Glutamatergic neuron (in vitro differentiated cells): ENCODE data around the gene AAMP. TPM values are rescaled to one million over a fixed set of nuclear protein-coding genes. Genes with fewer than 3 reads are reported as not detected.

Source experiments
- DNase-seq: peaks from one replicate; pipeline ENCODE4 v3.0.0; 2022
- H3K27ac Mint-ChIP-seq: one replicate; pipeline ENCODE4 v1.8.0; 2020; ENCODE audit warnings: mild to moderate bottlenecking, mixed read lengths, inconsistent platforms; ENCODE audit not compliant: unreplicated experiment
- H3K27me3 Mint-ChIP-seq: one replicate; pipeline ENCODE4 v1.8.0; 2020; ENCODE audit warnings: mild to moderate bottlenecking, moderate library complexity, mixed read lengths, inconsistent platforms; ENCODE audit not compliant: unreplicated experiment
- H3K36me3 Mint-ChIP-seq: one replicate; pipeline ENCODE4 v1.8.0; 2020; ENCODE audit warnings: mild to moderate bottlenecking, mixed read lengths, inconsistent platforms; ENCODE audit not compliant: unreplicated experiment
- H3K4me1 Mint-ChIP-seq: one replicate; pipeline ENCODE4 v1.8.0; 2020; ENCODE audit warnings: mild to moderate bottlenecking, low read depth, mixed read lengths, inconsistent platforms; ENCODE audit not compliant: unreplicated experiment
- H3K4me3 Mint-ChIP-seq: one replicate; pipeline ENCODE4 v1.8.0; 2020; ENCODE audit warnings: mild to moderate bottlenecking, mixed read lengths, inconsistent platforms; ENCODE audit not compliant: unreplicated experiment
- H3K9me3 Mint-ChIP-seq: one replicate; pipeline ENCODE4 v1.8.0; 2020; ENCODE audit warnings: mild to moderate bottlenecking, moderate library complexity, mixed read lengths, inconsistent platforms; ENCODE audit not compliant: unreplicated experiment
- total RNA-seq: library from RNA; stranded (reverse); fragmentation: NEBNext Ultra II Directional; extraction: Animal tissue kit (Norgen Biotek cat#: 25700); gene quantifications from one replicate; pipeline ENCODE4 v1.2.1, GENCODE V29; 2021; ENCODE audit not compliant: unreplicated experiment
- TF ChIP-seq, protein P1 (sequence below): fragments of 200-600 bp; sonication (generic); IDR thresholded peaks from one replicate; pipeline ENCODE4 v1.5.0; 2021; ENCODE audit not compliant: partially characterized antibody, unreplicated experiment

The AAMP gene
- total RNA-seq, 1 donor from 2014 or later, result 64.6 TPM

DNA sequence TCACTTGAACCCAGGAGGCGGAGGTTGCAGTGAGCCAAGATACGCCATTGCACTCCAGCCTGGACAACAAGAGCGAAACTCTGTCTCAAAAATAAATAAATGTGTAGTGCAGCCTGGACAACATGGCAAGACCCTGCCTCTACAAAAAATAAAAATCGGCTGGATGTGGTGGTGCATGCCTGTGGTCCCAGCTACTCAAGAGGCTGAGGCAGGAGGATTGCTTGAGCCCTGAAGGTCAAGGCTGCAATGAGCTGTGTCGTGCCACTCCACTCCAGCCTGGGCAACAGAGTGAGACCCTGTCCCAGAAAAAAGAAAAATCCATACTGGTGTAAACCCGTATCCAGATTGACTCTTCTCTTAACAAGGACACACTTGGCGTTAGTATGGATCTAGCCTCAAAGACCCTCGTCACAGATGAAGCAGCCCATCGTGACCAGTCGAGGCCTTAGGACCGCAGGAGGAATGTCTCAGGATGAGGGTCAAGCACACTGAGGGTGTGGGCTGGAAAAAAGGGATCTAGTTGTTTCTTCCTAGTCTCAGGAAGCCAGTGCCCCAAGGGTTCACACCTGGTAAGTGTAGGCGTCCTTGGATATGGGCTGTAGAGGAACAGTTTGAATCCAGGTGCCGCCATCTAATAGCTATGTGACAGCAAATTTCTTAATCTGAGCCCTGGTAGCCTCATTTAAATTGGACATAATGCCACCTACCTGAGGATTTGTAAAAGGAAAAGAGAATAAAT lies 13.2 kb downstream of the AAMP start:
- H3K4me1 Mint-ChIP-seq, result peaks cover 28% of the 10 kb centered on the region
- peaks cover 1% of the 10 kb centered on the region for H3K9me3 Mint-ChIP-seq
- H3K4me3 Mint-ChIP-seq, result no peak overlapping the region
- DNase-seq, result no peak
- TF ChIP-seq, protein P1, sequence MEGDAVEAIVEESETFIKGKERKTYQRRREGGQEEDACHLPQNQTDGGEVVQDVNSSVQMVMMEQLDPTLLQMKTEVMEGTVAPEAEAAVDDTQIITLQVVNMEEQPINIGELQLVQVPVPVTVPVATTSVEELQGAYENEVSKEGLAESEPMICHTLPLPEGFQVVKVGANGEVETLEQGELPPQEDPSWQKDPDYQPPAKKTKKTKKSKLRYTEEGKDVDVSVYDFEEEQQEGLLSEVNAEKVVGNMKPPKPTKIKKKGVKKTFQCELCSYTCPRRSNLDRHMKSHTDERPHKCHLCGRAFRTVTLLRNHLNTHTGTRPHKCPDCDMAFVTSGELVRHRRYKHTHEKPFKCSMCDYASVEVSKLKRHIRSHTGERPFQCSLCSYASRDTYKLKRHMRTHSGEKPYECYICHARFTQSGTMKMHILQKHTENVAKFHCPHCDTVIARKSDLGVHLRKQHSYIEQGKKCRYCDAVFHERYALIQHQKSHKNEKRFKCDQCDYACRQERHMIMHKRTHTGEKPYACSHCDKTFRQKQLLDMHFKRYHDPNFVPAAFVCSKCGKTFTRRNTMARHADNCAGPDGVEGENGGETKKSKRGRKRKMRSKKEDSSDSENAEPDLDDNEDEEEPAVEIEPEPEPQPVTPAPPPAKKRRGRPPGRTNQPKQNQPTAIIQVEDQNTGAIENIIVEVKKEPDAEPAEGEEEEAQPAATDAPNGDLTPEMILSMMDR, result no peak
- no peaks in the 10 kb centered on the region for H3K36me3 Mint-ChIP-seq
- H3K27me3 Mint-ChIP-seq, result peaks cover 12% of the 10 kb centered on the region
- H3K27ac Mint-ChIP-seq, result no peak overlapping the region

DNA sequence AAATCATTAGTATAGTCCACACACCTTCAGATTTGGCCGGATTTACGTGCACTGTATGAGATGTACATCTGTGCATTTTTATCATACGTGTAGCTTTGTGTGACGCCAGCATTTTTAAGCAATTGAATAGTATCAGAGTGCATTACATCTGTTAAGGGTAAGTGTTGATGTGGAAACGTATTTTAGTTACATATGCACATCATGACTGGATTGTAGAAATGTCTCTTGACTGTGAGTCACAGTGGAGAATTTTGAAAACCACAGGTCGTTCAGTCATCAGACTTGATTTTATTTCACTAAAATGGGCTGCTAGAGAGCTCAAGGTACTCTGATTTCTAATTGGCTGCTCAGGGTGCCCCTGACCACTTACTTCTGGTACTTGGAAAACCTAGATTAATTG lies 14.5 kb downstream of the AAMP start:
- Mint-ChIP-seq H3K27me3 (peaks cover 9% of the 10 kb centered on the region), H3K9me3 (peaks cover 1% of the 10 kb centered on the region), H3K36me3 (no peaks in the 10 kb centered on the region), H3K4me1 (peaks cover 17% of the 10 kb centered on the region), H3K27ac (no peak overlapping the region), H3K4me3 (no peak overlapping the region)
- TF ChIP-seq, protein P1, result no peak
- DNase-seq, result no peak

DNA sequence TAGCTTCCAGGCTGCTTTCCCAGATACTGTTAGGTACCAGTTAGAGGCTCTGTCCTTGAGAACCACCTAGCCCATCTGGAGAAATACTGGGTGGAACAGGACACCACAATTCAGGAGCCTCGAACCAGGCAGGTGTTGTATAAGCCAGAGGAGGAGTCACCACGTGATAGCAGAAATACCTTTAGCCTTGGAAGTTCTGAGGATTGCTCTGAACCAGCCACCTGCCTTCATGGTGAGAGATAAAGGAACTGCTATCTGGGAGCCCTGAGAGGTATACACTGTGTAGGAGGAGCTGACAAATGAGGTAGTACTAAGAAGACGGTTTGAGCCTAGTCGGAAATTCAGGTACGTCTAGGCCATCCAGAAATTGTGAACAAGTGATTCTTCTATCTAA lies 16.7 kb downstream of the AAMP start:
- H3K27me3 Mint-ChIP-seq, result peaks cover 4% of the 10 kb centered on the region
- no peaks in the 10 kb centered on the region for H3K9me3 Mint-ChIP-seq
- H3K4me3 Mint-ChIP-seq, result no peak overlapping the region
- TF ChIP-seq, protein P1, result no peak
- H3K36me3 Mint-ChIP-seq, result no peaks in the 10 kb centered on the region
- H3K27ac Mint-ChIP-seq, result no peak overlapping the region
- DNase-seq, result no peak
- peaks cover 1% of the 10 kb centered on the region for H3K4me1 Mint-ChIP-seq

DNA sequence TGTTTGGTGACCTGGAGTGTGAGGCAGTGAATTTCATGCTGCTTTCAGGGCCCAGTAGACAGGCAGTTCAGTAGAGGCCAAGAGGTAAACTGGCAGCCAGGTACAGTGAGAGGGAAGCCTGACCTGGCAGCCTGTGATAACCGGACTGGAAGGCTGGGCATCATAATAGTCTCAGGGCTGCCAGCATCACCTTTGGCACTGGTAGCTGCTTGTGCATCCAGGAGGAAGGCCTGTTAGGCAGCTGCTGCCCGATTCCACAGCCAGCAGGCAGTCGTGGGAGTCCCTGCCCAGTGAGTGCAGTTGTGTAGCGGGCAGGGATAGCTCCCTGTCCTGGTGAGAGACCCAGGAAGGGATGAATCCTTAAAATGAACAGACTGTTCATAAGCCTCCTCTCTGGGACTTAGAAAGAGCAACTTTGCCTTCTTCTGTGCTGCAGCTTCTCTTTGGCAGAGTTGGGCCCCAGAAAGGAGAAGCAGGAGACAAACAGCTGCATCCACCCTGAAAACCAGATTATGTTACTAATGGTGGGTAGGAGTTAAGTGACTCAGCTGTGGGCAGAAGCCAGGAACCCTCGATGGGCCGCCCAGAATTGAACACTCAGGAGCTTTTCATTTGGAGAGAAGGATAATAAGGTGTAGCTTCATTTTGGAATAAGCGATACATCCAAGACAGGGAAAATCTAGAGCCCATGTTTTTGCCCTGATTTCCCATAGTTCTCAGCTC lies 17.3 kb downstream of the AAMP start:
- no peaks in the 10 kb centered on the region for H3K36me3 Mint-ChIP-seq

More for the DNA sequence above, 17.3 kb downstream of the AAMP start:
- H3K27ac Mint-ChIP-seq, result no peak overlapping the region
- peaks cover 1% of the 10 kb centered on the region for H3K4me1 Mint-ChIP-seq
- H3K27me3 Mint-ChIP-seq, result peaks cover 3% of the 10 kb centered on the region
- no peak for DNase-seq
- TF ChIP-seq, protein P1, result no peak
- H3K4me3 Mint-ChIP-seq, result no peak overlapping the region
- H3K9me3 Mint-ChIP-seq, result no peaks in the 10 kb centered on the region
